HG03196 (cell line): ENCODE results near the gene EYA2.
"Not testable (repeated sequence)": the region's sequence is repeated elsewhere in the genome, so short reads cannot be mapped to it uniquely, and the experiment has no call there.

ENCODE experiments used
- ATAC-seq: cut with Tn5 transposase; IDR thresholded peaks from one replicate; pipeline ENCODE4 v1.9.1; 2021; ENCODE audit not compliant: unreplicated experiment

Gene EYA2

DNA sequence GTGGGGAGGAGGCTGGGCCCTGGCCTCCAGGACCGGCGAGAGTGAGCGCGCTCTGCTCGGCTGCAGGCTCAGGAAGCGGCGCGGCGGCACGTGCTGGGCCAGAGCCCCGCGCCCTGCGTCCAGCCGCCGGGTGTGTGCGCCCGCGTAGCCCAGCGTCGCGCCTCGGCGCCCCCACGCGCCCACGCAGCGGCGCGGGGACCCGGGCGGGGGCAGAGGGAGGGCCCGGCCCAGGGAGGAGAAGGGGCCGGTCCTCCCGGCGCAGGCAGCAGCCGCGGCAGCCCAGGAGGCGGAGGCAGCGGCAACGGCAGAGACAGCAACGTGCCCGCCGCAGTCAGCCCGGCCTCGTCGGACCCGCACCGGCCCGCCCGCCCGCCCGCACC, at the start of gene EYA2:
Gene EYA2 (plus strand): TSS at position 265 of the 380 bp plus-strand sequence. CDS start 95,168 bp downstream, outside the sequence.
- ATAC-seq: no peak

DNA sequence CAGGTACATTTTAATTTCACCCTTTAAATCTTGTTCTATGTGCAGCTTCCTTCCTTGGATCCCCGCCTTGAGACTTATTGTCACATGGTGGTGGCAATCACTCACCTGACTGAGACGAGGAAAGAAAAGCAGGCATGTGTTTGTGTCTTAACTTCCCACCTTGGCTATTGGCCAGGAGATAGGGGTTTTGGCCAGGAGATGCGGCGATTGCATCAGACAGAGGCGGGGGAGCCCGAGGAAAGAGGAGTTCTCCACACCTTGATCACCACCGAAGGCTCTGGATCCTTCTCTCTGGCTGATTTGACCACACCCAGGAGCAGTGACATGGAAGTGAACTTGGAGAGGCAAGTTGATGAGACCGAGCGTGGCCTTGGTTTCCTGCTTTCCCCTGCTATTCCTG, 49.7 kb upstream of the EYA2 start:
- no peak for ATAC-seq

DNA sequence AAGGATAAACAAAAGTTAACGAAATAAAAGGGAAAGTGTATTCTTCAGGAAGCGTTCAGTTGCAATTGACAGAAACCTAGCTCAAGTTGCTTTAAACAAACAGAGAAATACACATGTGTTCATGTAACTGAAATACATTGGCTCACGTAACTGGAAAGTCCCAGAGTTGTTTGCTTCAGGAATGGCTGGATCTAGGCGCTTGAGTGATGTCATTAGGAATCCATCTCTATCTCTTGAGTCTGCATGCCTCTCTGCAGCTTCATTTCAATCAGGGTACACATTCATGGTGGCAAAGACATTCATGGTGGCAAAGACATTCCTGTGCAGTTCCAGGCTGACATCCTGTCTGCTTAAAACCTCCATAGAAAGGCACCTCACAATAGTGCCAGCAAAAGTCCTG, 45.4 kb upstream of the EYA2 start:
- no peak for ATAC-seq

GRCh38 chr20:46849751-46850150, 44.9 kb upstream of the EYA2 start:
- ATAC-seq: no peak

- no peak for ATAC-seq
Measured at GRCh38 chr20:46850416-46850815, 44.2 kb upstream of the EYA2 start.

GRCh38 chr20:46850896-46851295, 43.7 kb upstream of the EYA2 start:
- no peak for ATAC-seq

- no peak for ATAC-seq
Measured at GRCh38 chr20:46851746-46852145, 42.9 kb upstream of the EYA2 start.

- ATAC-seq: no peak
Measured at GRCh38 chr20:46852313-46852712, 42.3 kb upstream of the EYA2 start.

DNA sequence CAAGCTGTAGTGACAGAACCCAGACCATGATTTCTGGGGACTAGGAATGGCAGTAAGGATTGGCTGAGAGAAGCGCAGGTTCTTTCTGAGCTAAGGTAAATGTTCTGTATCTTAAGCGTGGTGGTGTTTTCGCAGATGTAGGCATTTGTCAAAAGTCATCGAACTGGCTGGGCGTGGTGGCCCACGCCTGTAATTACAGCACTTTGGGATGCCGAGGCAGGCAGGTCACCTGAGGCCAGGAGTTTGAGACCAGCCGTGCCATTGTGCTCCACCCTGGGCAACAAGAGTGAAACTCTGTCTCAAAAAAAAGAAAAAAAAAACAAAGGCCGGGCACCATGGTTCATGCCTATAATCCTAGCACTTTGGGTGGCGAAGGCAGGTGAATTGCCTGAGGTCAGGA, 40.7 kb upstream of the EYA2 start:
- ATAC-seq: no peak

DNA sequence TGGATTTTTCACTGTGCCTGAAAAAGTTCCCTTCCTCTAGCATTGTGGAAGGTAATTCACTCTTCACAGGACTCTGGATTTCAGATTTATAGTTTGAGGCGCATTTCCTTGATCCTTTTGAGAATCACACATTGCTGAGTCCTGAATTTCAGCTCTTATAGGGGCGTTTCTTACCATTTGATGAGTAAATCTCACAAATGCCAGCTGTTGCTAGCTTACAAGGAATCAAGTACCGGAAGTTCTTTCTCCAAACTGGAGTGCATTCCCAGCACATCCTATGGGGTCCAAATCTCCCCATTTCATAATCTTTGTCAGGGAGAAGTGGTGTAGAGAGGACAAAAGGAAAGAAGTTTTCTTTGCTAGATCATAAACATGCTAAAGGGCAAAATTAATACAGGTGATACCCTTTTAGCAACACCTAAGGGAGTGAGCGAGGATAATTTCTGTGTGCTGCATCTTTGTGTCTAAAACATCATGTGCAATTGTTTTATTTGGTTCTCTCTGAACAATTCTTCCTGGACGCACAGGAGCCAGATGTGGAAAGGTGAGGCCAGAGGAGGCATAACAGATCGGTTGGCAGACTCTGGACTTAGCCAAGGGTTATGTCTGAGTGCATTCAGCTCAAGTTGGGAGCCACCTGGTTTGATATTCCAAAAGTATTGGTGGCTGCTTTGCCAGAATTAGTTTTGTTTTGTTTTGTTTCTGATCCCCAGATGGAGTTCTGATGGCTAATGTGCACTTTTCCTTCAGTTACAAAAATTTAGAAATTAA, 37.4 kb upstream of the EYA2 start:
- no peak for ATAC-seq

- no peak for ATAC-seq
Measured at GRCh38 chr20:46865824-46866223, 28.8 kb upstream of the EYA2 start.

DNA sequence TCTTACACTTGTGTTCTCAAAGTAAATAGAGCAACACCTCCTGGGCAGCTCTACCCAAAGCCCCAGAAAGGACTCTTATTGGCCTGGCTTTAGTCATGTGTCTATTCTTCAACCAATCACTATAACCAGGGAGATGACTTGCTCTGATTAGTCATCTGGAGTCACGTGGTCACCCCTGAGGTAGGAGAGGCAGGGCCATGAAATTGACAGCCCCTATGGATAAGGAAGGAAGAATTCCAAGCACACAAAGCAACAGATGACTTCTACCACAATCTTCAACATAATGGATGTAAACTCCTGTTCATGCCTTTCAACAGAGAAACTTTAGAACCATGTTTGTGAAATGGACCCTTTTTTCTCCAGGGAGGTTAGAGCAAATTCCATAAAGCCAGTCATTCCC, 24.6 kb upstream of the EYA2 start:
- ATAC-seq: no peak

DNA sequence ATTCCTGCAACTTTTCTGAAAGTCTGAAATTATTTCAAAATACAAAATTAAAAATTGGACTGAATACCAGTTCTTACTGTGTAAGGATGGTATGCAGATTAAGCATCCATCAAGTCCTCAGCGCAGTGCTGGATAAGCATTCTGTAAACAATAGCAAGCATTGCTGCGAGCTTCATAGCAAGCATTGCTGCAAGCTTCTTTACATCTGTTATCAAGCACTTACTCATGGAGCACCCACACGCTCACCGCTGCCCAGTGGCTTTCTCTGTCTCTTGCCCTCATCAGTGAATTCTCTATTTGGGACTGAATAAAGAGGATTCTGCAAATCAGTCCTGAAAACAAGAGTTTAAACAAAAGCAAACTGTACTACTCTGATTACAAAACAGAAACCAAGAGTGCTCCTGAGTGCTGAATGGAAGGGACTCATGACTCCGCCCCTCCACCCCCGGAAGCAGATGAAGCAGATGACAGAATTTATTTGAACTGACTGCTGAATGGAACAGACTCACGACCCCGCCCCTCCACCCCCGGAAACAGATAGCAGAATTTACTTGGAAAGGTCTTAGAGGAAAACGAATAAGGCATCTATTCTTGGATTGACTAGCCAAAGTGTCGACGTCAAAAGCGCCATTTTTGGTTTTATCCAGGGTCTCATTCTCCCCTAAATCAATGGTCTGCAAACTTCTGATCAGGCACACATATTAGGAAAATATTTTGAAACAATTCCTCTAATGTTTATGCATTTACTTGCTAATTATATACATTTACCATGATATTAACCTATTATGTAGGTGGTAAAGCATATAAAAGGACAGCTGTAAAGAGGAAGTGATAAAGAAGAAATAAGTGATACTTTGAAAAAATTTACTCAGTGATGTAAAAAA, 22.1 kb upstream of the EYA2 start:
- ATAC-seq: no peak

DNA sequence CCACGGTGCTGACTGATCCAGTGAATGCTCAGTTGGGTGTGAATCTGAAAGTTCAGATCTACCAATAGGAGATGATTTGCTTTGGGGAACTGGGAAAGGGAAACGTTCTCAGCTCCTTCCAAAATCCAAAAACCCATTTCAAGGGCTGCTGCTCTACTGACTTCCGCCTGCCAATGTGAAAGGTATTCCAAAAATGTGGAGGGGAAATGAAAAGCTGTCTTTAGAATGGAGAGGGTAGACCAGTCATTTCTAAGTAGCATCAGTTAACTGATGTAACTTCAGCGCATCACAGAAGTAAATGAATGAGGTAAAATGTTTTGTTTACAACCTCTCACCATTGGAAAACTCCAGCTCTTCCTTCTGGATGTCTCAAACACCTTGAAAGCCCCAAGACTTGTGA, 19.6 kb upstream of the EYA2 start:
- ATAC-seq: no peak

GRCh38 chr20:46879386-46879785, 15.3 kb upstream of the EYA2 start:
- ATAC-seq: no peak

- not testable (repeated sequence) for ATAC-seq
Measured at GRCh38 chr20:46879963-46880362, 14.7 kb upstream of the EYA2 start.

- ATAC-seq: no peak
Measured at GRCh38 chr20:46883892-46884291, 10.8 kb upstream of the EYA2 start.

DNA sequence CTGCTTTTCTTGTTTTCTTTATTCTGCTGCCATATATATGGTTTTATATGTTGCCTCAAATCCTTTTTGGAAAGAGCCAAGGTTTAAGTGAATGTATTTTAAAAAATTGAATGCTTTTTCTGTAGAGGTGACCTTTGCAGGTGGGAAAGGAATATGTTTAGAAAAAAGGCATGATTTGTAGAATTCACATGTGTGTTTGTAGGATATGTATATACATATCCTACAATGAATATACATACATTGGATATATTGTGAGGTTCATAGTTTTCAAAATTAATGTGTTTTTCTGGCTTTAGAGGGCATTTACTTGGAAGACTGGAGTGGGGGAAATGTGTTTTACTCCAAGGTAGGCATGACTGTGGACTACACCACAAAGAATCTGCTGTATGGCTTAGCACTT, 4.0 kb upstream of the EYA2 start:
- no peak for ATAC-seq

GRCh38 chr20:46893051-46893450, 1.6 kb upstream of the EYA2 start:
- ATAC-seq: no peak

GRCh38 chr20:46893877-46894578, 615 bp upstream of the EYA2 start:
- no peak for ATAC-seq
